Neural progenitor cell (in vitro differentiated cells): ENCODE results near the gene RALGAPA1.

Experiments used
- CTCF ChIP-seq: fragments of 200-600 bp; sonication (generic); IDR thresholded peaks from 2 replicates; pipeline ENCODE4 v1.5.1; 2017; ENCODE audit warnings: antibody characterized with exemption, mild to moderate bottlenecking
- EZH2 ChIP-seq: fragments of 200-600 bp; sonication (generic); IDR thresholded peaks from 2 replicates; pipeline ENCODE4 v1.6.1; 2017; ENCODE audit warnings: antibody characterized with exemption, mild to moderate bottlenecking, moderate library complexity
- EZH2phosphoT487 ChIP-seq: fragments of 200-600 bp; sonication (generic); IDR thresholded peaks from 2 replicates; pipeline ENCODE4 v1.6.1; 2017; ENCODE audit warnings: antibody characterized with exemption

GRCh38 chr14:35535483-35536112, 273.5 kb downstream of the RALGAPA1 start:
- TF ChIP-seq EZH2phosphoT487 (no peak), CTCF (no peak), EZH2 (peak; percentile 13)
